RCC 7860 (cell line): Measurements from ENCODE around the gene GLRA3.
"Not testable (repeated sequence)": the region's sequence is repeated elsewhere in the genome, so short reads cannot be mapped to it uniquely, and the experiment has no call there.

Experiments
- DNase-seq: peaks from one replicate; pipeline ENCODE4 v3.0.0-alpha.2; 2015; ENCODE audit warnings: low spot score
- FAIRE-seq: peaks from 2 replicates; lab custom pipeline; 2012; peaks lifted over from hg19 to GRCh38; lab: Jason Lieb, UNC

Gene GLRA3

DNA sequence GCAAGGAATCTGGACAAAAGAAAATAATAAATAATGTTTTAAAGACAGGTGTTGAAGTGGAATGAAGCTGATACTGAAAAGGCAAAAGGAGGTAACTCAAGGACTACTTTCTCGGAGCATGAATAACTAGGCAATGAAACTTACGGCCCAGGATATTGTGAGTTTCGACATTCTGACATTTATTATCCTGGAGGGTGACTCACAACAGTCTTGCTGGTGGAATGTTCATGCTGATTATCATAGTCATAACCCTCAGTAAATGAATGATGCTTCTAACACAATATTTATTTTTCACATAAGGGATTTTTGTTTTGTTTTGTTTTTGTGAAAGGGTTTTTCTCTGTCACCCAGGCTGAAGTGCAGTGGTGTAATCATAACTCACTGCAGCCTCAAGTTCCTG lies 159.8 kb downstream of the GLRA3 start:
- DNase-seq (peak; percentile 78), FAIRE-seq (peak; percentile 88)

GRCh38 chr4:174665799-174666198 lies 163.2 kb downstream of the GLRA3 start:
- FAIRE-seq (no peak), DNase-seq (no peak)

DNA sequence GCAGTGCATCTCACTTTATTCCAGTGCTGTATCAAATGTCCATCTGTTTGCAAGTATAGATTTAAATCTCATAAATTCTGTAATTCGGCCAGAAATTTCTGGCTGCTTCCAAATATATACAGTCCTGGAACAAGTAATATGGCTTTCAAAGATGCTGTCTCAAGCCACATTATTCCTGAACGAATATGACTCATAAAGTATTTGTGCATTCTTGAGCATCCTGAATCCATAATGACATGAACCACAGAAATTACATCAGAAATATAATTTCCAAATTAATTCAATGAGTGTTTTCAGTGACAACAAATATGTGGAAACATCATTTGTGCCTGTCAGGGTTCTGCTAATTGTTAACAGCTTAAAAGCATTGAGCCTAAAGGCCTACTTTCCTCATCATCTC lies 165.8 kb downstream of the GLRA3 start:
- DNase-seq (no peak), FAIRE-seq (no peak)

GRCh38 chr4:174658246-174658645 lies 170.8 kb downstream of the GLRA3 start:
- no peak for DNase-seq
- no peak for FAIRE-seq

DNA sequence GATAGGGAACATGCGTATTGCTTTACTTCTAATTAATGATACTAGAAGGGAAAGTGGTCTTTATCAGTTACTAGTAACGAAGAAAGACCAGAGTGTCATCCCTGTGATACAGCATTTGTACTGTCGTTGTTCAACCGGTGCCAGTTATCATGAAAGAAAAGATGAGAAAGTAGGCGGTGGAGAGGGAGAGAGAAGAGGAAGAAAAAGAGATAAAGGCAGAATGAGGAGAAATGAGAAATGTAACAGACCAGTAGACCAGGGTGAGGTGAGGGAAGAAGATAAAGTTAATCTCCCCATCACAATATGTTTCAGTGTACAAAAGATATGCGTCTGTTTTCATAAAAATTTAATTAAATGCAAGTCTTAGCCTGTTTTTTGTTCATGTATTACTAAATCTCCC lies 171.6 kb downstream of the GLRA3 start:
- DNase-seq (no peak), FAIRE-seq (no peak)

DNA sequence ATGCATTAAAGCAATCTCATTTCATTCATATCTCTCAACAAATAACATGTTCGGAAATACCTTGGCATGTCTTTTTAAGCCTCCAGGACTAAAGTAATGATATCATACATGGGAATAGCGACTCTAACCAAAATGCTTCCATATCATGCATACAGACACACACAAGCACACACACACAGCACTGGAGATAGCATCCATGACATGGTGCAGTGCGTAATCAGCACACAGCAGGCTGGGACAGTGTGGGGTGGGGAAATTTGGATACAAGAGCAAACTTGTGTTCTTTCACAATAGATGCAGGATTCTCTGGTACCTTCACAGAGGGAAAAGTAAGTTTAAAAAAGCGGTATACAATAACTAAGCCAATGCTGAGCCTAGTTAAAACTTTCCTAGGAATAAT lies 174.4 kb downstream of the GLRA3 start:
- no peak for DNase-seq
- FAIRE-seq = no peak

GRCh38 chr4:174650711-174651355 lies 178.2 kb downstream of the GLRA3 start:
- no peak for FAIRE-seq
- DNase-seq = no peak

DNA sequence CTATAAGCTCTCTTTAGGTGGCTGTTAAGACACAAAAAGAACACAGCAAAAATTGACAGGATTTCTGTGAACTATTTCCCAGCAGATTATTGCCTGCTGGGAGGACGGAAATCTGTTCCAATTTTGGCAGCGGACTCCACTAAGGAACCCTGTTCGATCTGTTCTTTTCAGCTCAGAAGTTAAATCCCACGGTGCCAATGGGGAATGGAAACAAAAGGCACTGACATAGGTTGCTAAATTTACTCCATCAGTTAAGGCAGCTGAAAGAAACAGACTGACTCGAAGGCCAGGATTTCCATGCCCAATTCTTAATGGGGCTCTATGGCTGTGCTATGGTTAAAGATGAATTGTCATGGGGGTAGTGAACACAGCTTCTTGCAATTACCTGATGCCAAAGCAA lies 180.2 kb downstream of the GLRA3 start:
- no peak for FAIRE-seq
- no peak for DNase-seq

DNA sequence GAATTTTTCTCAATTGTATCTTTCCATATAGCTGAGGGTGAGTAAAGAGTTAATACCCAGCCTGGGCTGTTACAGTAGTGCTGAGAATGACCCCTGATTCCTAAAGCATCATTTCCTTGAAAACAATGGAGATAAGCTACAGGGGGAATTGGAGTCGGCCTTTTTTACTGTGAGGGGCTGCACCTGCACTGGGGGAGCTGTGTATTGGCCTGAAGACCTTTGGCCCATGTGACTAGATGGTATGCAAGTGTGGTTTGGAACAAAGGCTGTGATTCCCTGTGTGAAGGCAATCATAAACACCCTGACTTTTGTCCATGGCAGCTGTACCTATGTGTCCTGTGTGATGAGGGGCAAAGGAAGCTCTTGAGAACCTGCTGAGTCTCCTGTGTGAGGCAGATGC lies 182.7 kb downstream of the GLRA3 start:
- no peak for DNase-seq
- FAIRE-seq = no peak

DNA sequence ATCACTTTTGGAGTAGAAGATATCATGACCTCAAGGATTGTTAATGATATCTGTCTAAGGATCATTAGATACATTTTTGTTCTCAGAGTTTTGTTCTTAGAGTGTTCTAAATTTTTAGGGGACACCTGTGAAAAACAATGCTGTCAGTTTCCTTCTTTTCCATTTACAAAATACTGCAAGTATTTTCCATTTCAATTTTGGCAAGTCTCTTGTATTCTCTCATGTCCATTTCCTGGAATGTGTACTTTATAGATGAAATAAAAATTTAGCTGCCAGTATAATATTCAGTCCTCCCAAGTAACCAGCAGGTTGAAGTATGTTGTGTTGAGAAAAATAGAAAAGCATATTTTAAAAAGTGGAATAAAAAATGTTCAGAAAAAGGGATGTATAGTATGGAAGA lies 188.9 kb downstream of the GLRA3 start:
- no peak for DNase-seq
- no peak for FAIRE-seq

GRCh38 chr4:174635732-174636131 lies 193.3 kb downstream of the GLRA3 start:
- FAIRE-seq (no peak), DNase-seq (no peak)

DNA sequence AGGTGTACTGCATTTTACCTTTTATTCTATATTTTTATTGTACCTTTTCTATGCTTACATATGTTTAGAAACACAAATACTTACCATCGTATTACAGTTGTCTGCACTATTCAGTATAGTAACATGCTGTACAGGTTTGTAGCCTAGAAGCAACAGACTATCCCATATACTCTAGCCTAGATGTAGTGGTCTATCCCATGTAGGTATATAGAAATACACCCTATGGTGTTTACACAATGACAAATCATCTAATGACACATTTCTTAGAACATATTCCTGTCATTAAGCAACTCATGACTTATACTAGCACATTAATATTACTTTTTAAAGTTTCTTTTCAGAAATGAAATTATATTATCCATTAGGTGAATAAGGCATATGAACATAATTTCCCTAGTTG lies 195.6 kb downstream of the GLRA3 start:
- FAIRE-seq = no peak

GRCh38 chr4:174631901-174632758 lies 196.9 kb downstream of the GLRA3 start:
- DNase-seq (peak; percentile 27), FAIRE-seq (peak; percentile 71)

More for the DNA sequence above, 195.6 kb downstream of the GLRA3 start:
- DNase-seq = no peak

GRCh38 chr4:174629907-174630450 lies 199.1 kb downstream of the GLRA3 start:
- not testable (repeated sequence) for DNase-seq, FAIRE-seq

DNA sequence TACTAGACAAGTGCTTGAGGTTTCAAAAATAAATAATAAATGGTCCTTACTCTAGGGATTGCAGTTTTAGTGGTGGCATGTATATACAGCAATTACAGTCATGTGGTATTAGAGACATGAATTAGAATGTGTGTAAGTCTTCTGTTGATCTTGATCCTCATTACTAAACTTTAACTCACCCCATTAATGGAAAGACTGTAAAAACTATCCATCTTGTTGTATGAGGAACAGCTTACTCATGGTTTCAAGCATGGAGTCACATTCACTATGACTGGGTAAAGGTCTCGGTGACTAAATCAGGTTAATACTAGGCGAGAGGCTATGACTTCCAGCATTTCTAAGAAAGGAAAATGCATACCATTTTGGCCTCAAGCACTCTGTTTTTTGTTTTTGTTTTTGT lies 199.8 kb downstream of the GLRA3 start:
- DNase-seq (peak; percentile 34), FAIRE-seq (peak; percentile 46)

- FAIRE-seq (no peak), DNase-seq (no peak)
Observed at GRCh38 chr4:174628191-174628590, 200.9 kb downstream of the GLRA3 start.

GRCh38 chr4:174627473-174627872 lies 201.6 kb downstream of the GLRA3 start:
- no peak for FAIRE-seq
- DNase-seq = no peak

GRCh38 chr4:174626342-174627008 lies 202.6 kb downstream of the GLRA3 start:
- FAIRE-seq (no peak), DNase-seq (no peak)

- no peak for FAIRE-seq
- no peak for DNase-seq
Observed at GRCh38 chr4:174616661-174617060, 212.4 kb downstream of the GLRA3 start.

DNA sequence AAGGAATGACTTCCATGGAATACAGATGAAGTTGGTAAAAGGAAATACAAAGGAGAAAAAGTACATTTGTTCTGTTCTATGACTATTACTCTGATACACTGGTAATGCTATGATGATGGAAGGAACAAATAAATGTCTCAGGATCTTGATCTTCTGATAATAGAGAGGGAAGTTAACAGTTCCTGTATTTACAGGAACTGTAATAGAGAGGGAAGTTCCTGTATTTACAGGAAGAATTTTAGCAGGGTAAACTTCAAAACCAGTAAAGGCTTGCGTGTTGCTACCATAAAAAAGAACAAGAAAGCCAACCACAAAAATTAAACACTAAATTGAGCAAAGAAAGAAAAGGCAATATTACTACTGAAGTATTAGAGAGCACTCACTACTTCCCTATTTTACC lies 215.1 kb downstream of the GLRA3 start:
- DNase-seq = no peak
- FAIRE-seq = no peak

GRCh38 chr4:174611792-174612191 lies 217.3 kb downstream of the GLRA3 start:
- FAIRE-seq (no peak), DNase-seq (no peak)
